Prostate gland (tissue), 2 donors: ENCODE measurements around the gene NLRC3.

Source experiments
- CTCF ChIP-seq, 4 experiments: fragments of 200-600 bp in 2 of 4; fragments of 450-650 bp in 2 of 4; sonication (generic) in 2 of 4; IDR thresholded peaks; 1 replicate in 3 of 4; 2 replicates in 1 of 4; pipeline ENCODE4 v1.5.1; 2016 to 2019; ENCODE audit warnings: antibody characterized with exemption in 4 of 4, mild to moderate bottlenecking in 2 of 4, moderate library complexity in 2 of 4
- POLR2AphosphoS5 ChIP-seq: sonication (generic); formaldehyde crosslinking; IDR thresholded peaks from one replicate; pipeline ENCODE4 v1.6.1; 2017; ENCODE audit warnings: antibody characterized with exemption

- TF ChIP-seq POLR2AphosphoS5 (no peak), CTCF (IDR thresholded peaks at IDR 0.05) (no peak)
Measured at GRCh38 chr16:3566990-3567389, 10.2 kb downstream of the NLRC3 start.
